Chondrocyte (in vitro differentiated cells): ENCODE data around the gene CLCF1. TPM values are rescaled to one million over a fixed set of nuclear protein-coding genes. Genes with fewer than 3 reads are reported as not detected.

Source experiments
- DNase-seq: peaks from one replicate; pipeline ENCODE4 v3.0.0; 2021; ENCODE audit warnings: mixed read lengths, low spot score
- H3K27ac Mint-ChIP-seq: one replicate; pipeline ENCODE4 v1.8.0; 2021; ENCODE audit warnings: mild to moderate bottlenecking, moderate library complexity, mixed read lengths; ENCODE audit not compliant: unreplicated experiment
- H3K27me3 Mint-ChIP-seq: 2 replicates; pipeline ENCODE4 v1.8.0; 2021; ENCODE audit warnings: low read depth, mixed read lengths
- H3K36me3 Mint-ChIP-seq: 2 replicates; pipeline ENCODE4 v1.8.0; 2021; ENCODE audit warnings: low read depth, mixed read lengths
- H3K4me1 Mint-ChIP-seq: 2 replicates; pipeline ENCODE4 v1.8.0; 2021; ENCODE audit warnings: low read depth, mild to moderate bottlenecking, mixed read lengths
- H3K4me3 Mint-ChIP-seq: one replicate; pipeline ENCODE4 v1.8.0; 2021; ENCODE audit warnings: mild to moderate bottlenecking, moderate library complexity, mixed read lengths; ENCODE audit not compliant: unreplicated experiment
- H3K9me3 Mint-ChIP-seq: 2 replicates; pipeline ENCODE4 v1.8.0; 2021; ENCODE audit warnings: low read depth, mixed read lengths
- total RNA-seq: library from RNA; stranded (reverse); gene quantifications from 3 replicates; pipeline ENCODE4 v1.2.1, GENCODE V29; 2021
- TF ChIP-seq, protein P1 (sequence below): fragments of 200-600 bp; sonication (generic); IDR thresholded peaks from 2 replicates; pipeline ENCODE4 v1.5.0; 2021; ENCODE audit warnings: antibody characterized with exemption, mild to moderate bottlenecking, moderate library complexity

CLCF1 gene
- total RNA-seq, 1 donor from 2014 or later, result 4.9 TPM

DNA sequence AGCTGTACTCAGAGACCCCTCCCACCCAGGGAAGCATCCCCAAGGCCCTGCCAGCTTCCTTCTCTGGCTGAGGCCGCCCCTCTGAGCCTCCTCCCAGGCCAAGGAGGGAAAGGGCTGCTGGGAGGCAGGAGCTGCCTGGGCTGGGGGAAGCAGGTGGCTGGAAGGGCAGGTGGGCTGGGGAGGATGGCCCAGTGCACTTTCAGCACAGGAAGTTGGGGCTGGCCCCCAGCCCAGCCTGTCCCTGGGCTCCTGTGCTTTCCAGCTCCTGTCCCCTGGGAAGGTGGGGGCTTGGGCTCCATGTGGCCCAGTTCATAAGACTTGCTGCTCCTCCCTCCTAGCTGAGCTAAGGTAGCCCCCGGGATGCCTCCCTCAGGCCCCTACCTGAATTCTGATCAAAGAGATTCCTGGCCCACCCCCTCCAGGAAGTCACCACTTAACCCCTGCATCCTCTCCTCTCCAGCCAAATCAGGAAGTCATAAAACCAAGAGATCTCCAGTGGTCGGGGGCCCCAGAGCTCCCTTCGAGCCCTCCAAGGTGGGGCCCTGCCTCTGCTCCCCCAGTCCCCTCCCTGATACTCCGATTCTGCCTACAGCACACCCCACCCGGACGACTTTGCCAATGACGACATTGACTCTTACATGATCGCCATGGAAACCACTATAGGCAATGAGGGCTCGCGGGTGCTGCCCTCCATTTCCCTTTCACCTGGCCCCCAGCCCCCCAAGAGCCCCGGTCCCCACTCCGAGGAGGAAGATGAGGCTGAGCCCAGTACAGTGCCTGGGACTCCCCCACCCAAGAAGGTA is 23.4 kb upstream of the CLCF1 start:
- Mint-ChIP-seq H3K9me3 (no peaks in the 10 kb centered on the region), H3K36me3 (peaks cover 13% of the 10 kb centered on the region), H3K4me3 (no peak overlapping the region), H3K4me1 (peaks cover 23% of the 10 kb centered on the region), H3K27me3 (no peaks in the 10 kb centered on the region), H3K27ac (peak overlapping the region; percentile 32)
- no peak for DNase-seq
- TF ChIP-seq, protein P1, sequence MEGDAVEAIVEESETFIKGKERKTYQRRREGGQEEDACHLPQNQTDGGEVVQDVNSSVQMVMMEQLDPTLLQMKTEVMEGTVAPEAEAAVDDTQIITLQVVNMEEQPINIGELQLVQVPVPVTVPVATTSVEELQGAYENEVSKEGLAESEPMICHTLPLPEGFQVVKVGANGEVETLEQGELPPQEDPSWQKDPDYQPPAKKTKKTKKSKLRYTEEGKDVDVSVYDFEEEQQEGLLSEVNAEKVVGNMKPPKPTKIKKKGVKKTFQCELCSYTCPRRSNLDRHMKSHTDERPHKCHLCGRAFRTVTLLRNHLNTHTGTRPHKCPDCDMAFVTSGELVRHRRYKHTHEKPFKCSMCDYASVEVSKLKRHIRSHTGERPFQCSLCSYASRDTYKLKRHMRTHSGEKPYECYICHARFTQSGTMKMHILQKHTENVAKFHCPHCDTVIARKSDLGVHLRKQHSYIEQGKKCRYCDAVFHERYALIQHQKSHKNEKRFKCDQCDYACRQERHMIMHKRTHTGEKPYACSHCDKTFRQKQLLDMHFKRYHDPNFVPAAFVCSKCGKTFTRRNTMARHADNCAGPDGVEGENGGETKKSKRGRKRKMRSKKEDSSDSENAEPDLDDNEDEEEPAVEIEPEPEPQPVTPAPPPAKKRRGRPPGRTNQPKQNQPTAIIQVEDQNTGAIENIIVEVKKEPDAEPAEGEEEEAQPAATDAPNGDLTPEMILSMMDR, result no peak

DNA sequence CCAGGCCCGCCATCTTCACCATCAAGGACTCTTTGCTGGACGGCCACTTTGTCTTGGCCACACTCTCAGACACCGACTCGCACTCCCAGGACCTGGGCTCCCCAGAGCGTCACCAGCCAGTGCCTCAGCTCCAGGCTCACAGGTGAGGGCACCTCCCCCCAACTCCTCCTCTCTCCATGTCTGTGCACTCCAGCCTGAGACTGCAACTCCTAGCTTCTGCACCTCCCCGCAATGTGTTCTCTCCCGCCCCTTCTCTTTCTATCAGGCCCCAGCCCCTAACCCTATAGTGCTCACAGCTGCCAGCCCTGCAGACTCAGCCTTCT is 22.8 kb upstream of the CLCF1 start:
- no peaks in the 10 kb centered on the region for H3K27me3 Mint-ChIP-seq
- no peak overlapping the region for H3K4me3 Mint-ChIP-seq
- no peaks in the 10 kb centered on the region for H3K9me3 Mint-ChIP-seq
- peaks cover 24% of the 10 kb centered on the region for H3K4me1 Mint-ChIP-seq
- H3K27ac Mint-ChIP-seq, result no peak overlapping the region
- TF ChIP-seq, protein P1, result no peak
- no peak for DNase-seq
- peaks cover 13% of the 10 kb centered on the region for H3K36me3 Mint-ChIP-seq

DNA sequence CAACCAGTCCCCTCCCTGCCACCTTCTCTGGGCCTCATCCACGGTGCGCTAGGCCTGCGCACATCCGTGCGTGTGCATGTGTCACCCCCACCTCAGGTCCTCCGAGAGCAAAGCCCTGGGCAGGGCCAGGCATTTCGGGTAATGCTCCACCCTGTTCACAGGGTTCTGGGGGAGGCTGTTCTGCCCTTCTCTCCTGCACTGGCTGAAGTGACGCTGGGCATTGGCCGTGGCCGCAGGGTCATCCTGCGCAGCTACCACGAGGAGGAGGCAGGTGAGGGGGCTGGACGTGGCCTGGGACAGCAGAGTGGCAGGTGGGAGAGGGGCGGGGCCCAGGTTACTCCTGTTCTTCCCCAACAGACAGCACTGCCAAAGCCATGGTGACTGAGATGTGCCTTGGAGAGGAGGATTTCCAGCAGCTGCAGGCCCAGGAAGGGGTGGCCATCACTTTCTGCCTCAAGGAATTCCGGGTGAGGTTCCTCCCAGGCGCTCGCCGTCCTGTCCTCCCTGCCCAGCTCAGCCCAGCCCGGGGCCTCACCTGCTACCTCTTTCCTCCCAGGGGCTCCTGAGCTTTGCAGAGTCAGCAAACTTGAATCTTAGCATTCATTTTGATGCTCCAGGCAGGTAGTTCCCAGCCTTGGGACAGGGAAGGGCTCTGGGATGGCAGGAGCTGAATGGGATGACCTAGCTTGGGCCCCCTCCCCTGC is 22.3 kb upstream of the CLCF1 start:
- no peaks in the 10 kb centered on the region for H3K27me3 Mint-ChIP-seq
- H3K36me3 Mint-ChIP-seq, result peaks cover 13% of the 10 kb centered on the region
- no peak for DNase-seq
- peaks cover 26% of the 10 kb centered on the region for H3K4me1 Mint-ChIP-seq
- H3K4me3 Mint-ChIP-seq, result no peak overlapping the region
- no peak overlapping the region for H3K27ac Mint-ChIP-seq
- TF ChIP-seq, protein P1, result no peak
- H3K9me3 Mint-ChIP-seq, result no peaks in the 10 kb centered on the region

DNA sequence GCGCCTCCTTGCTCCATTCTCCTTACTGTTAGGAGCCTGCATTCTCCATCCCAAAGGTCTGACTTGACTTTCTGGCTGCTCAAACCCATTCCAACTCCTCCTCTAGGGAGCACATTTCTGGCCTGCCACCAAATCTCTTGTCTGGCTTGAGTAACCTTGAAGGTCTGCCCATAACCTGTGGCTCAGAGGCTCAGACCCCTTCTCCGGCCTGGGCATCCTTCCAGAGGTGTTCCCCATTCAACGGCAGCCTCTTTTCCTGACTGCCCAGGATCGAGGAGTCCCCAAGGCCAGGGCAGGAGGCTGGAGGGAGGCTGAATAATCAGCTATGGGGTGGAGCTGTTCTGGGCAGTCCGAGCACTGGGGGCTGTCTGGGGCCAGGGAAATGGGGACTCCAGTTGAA is 20.6 kb upstream of the CLCF1 start:
- H3K4me3 Mint-ChIP-seq, result no peak overlapping the region
- DNase-seq, result no peak
- TF ChIP-seq, protein P1, result no peak
- H3K27ac Mint-ChIP-seq, result no peak overlapping the region
- no peaks in the 10 kb centered on the region for H3K9me3 Mint-ChIP-seq
- H3K4me1 Mint-ChIP-seq, result peaks cover 21% of the 10 kb centered on the region
- peaks cover 12% of the 10 kb centered on the region for H3K36me3 Mint-ChIP-seq
- no peaks in the 10 kb centered on the region for H3K27me3 Mint-ChIP-seq

DNA sequence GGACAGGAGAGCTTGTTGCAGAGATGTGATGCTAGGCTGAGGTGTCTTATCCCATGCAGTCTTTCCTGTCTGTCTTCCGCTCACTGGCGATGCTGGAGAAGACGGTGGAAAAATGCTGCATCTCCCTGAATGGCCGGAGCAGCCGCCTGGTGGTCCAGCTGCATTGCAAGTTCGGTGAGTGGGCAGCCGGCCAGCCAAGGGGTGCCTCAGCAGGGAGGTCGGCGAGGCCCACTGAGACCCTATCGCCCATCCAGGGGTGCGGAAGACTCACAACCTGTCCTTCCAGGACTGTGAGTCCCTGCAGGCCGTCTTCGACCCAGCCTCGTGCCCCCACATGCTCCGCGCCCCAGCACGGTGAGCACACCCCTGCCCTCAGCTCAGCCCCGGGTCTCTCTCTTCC is 20.0 kb upstream of the CLCF1 start:
- Mint-ChIP-seq H3K9me3 (no peaks in the 10 kb centered on the region), H3K27ac (no peak overlapping the region), H3K36me3 (peaks cover 11% of the 10 kb centered on the region), H3K4me3 (no peak overlapping the region), H3K4me1 (peaks cover 21% of the 10 kb centered on the region), H3K27me3 (no peaks in the 10 kb centered on the region)
- TF ChIP-seq, protein P1, result no peak
- no peak for DNase-seq
